K562 (cell line): ENCODE data around the gene CNTROB. TPM values are rescaled to one million over a fixed set of nuclear protein-coding genes. Genes with fewer than 3 reads are reported as not detected.
A peak's percentile ranks its signal among the peaks of the same experiment; 100 is the strongest.

ENCODE experiments used
- ARID1B ChIP-seq: fragments of 450-650 bp; IDR thresholded peaks from 2 replicates; pipeline ENCODE4 v1.6.1; 2016; ENCODE audit warnings: antibody characterized with exemption, mild to moderate bottlenecking, inconsistent platforms
- ATF1 ChIP-seq, 2 experiments: fragments of 450-650 bp in 1 of 2; IDR thresholded peaks; 2 replicates each; pipeline ENCODE4 v1.6.1; 2016; ENCODE audit warnings: missing compliant biosample characterization in 1 of 2, missing genetic modification characterization in 1 of 2
- BRD9 ChIP-seq: fragments of 450-650 bp; IDR thresholded peaks from 2 replicates; pipeline ENCODE4 v1.6.1; 2018; ENCODE audit warnings: low read depth; ENCODE audit not compliant: partially characterized antibody
- CREM ChIP-seq: IDR thresholded peaks from 2 replicates; pipeline ENCODE4 v1.6.1; 2014; ENCODE audit warnings: antibody characterized with exemption, low read depth
- EP300 ChIP-seq: IDR thresholded peaks from 2 replicates; pipeline ENCODE4 v1.6.1; 2012; ENCODE audit warnings: low read length, improper control_type of control experiment
- ETV1 ChIP-seq: fragments of 450-650 bp; conservative IDR thresholded peaks from 2 replicates; pipeline ENCODE4 v1.6.1; 2016; ENCODE audit warnings: missing genetic modification characterization, control low read depth, low read depth, missing compliant biosample characterization
- GABPB1 ChIP-seq: sonication (generic); formaldehyde crosslinking; IDR thresholded peaks from 2 replicates; pipeline ENCODE4 v1.8.0; 2022; ENCODE audit warnings: mild to moderate bottlenecking, missing genetic modification reagents
- JUNB ChIP-seq: fragments of 450-650 bp; formaldehyde crosslinking; conservative IDR thresholded peaks from 2 replicates; pipeline ENCODE4 v1.4.0; 2020; ENCODE audit warnings: mild to moderate bottlenecking
- NBN ChIP-seq: fragments of 450-650 bp; IDR thresholded peaks from 2 replicates; pipeline ENCODE4 v1.6.1; 2016; ENCODE audit warnings: low read depth, mild to moderate bottlenecking
- NFYB ChIP-seq: IDR thresholded peaks from 2 replicates; pipeline ENCODE4 v1.6.1; 2011; ENCODE audit warnings: mild to moderate bottlenecking, moderate library complexity; ENCODE audit not compliant: insufficient read length; ENCODE audit errors: extremely low read depth
- PRDM10 ChIP-seq: fragments of 450-650 bp; IDR thresholded peaks from 2 replicates; pipeline ENCODE4 v1.6.1; 2018; ENCODE audit not compliant: partially characterized antibody
- RBM17 ChIP-seq: fragments of 200-400 bp; formaldehyde crosslinking; IDR thresholded peaks from 2 replicates; pipeline ENCODE4 v1.6.1; 2017; ENCODE audit warnings: low read depth, mild to moderate bottlenecking, low read length, borderline replicate concordance
- SAFB ChIP-seq: fragments of 200-400 bp; formaldehyde crosslinking; IDR thresholded peaks from 2 replicates; pipeline ENCODE4 v1.6.1; 2017; ENCODE audit warnings: low read depth, low read length, borderline replicate concordance
- SAP30 ChIP-seq: fragments of 200-600 bp; sonication (generic); IDR thresholded peaks from 2 replicates; pipeline ENCODE4 v1.6.1; 2012; ENCODE audit warnings: borderline replicate concordance, low read depth, mild to moderate bottlenecking, moderate library complexity, low read length, control low read depth, inconsistent platforms; ENCODE audit not compliant: insufficient read depth, poor library complexity, severe bottlenecking
- SIN3A ChIP-seq, 2 experiments: fragments of 150-350 bp in 1 of 2; IDR thresholded peaks; 2 replicates each; pipeline ENCODE4 v1.6.1; 2011 to 2016; ENCODE audit warnings: borderline replicate concordance in 2 of 2, low read depth in 2 of 2, low read length in 2 of 2, mild to moderate bottlenecking in 2 of 2, moderate library complexity in 2 of 2; ENCODE audit not compliant: control insufficient read depth in 1 of 2
- SUPT5H ChIP-seq: fragments of 450-650 bp; IDR thresholded peaks from 2 replicates; pipeline ENCODE4 v1.6.1; 2016
- VEZF1 ChIP-seq: fragments of 200-800 bp; sonication (Bioruptor generic); IDR thresholded peaks from 2 replicates; pipeline ENCODE4 v1.6.1; 2017; ENCODE audit warnings: missing genetic modification characterization, missing compliant biosample characterization
- ZFX ChIP-seq: sonication (generic); formaldehyde crosslinking; IDR thresholded peaks from 2 replicates; pipeline ENCODE4 v1.8.0; 2022; ENCODE audit warnings: mild to moderate bottlenecking, missing genetic modification reagents, moderate library complexity
- polyA plus RNA-seq, 8 experiments: library from polyadenylated mRNA; depleted of rRNA in 4 of 8; stranded (reverse) in 5 of 8; unstranded in 3 of 8; fragments of >200 nt; fragmentation: Nextera tagmentation in 2 of 8; fragmentation: Illumina TruSeq in 1 of 8; extraction: Ambion mirVana in 2 of 8; extraction: Trizol in 1 of 8; gene quantifications; 2 replicates each; pipeline versions ENCODE4 v1.2.1 to v1.2.3, GENCODE V29; 2011 to 2014; ENCODE audit warnings: inconsistent platforms in 1 of 8, missing spikeins in 1 of 8
- total RNA-seq, 7 experiments: library from RNA; depleted of rRNA in 6 of 7; stranded (reverse); fragments of >200 nt in 6 of 7; fragmentation: Illumina TruSeq in 2 of 7; extraction: Trizol in 2 of 7; gene quantifications; 2 replicates each; pipeline versions ENCODE4 v1.2.1 to v1.2.3, GENCODE V29; 2011 to 2021; ENCODE audit warnings: low replicate concordance in 1 of 7
- TF ChIP-seq, protein P1 (sequence below): fragments of 450-650 bp; formaldehyde crosslinking; IDR thresholded peaks from 2 replicates; pipeline ENCODE4 v1.4.0; 2022; ENCODE audit warnings: missing genetic modification characterization
- TF ChIP-seq, protein P2 (sequence below): fragments of 450-650 bp; IDR thresholded peaks from 2 replicates; pipeline ENCODE4 v1.6.1; 2016

CNTROB gene
- total and polyA plus RNA-seq, 9 of the 15 experiments (the other 6 are each of a cell fraction or from before 2014, with no cell fraction given): 1.9 to 33.3 (median 23.0) TPM

DNA sequence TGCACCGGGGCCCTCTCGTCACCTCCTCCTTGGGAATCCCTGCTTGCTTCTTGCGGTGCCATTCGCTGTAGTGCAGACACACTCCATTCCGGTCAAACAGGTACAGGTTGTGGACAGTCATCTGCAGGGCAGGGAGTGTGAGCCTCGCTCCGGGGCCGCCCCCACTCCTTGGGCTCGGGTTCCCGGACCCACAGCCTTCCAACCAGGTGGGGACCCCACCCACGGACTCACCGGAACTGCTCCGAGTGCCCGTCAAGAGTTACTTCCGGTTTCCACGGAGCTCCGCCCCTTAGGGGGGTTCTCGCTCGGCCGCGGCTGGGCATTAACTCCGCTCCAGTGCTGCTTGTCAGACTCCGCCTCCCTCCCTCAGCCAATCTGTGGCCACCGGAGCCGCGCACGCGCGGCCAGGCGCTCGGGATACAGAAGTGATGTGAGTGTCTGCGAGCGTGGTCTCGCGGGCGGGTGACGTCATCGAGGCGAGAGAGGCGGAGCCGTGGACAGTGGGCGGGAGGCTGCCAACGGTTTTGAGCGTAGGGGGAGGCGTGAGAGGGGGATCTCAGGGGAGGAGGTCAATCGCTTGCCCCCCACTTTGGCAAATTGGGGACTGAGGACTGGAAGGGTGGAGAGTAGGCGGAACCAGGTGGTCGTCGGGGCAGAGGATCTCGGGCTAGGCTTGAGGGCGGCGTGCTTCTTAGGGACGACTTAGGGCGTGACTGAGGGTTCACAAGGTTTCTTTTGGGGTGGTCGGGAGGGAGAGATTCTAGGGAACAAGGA is at the start of gene CNTROB, which contains the start of gene TRAPPC1 (continued):
- TF ChIP-seq VEZF1 (CRISPR knock-in tag) (peak; percentile 83), ETV1 (peak; percentile 54; the same call in 1 of the 2 replicates), SAFB (peak; percentile 20; the same call in 1 of the 2 replicates), SUPT5H (peak; percentile 91), RBM17 (no peak), ARID1B (peak; percentile 57), CREM (peak; percentile 95), BRD9 (peak; percentile 84), ZFX (CRISPR knock-in tag) (peak; percentile 26), ATF1 (CRISPR knock-in tag; IDR thresholded peaks at IDR 0.05) (peak; percentile 69), ATF1 (tag; IDR thresholded peaks at IDR 0.05) (peak; percentile 98), EP300 (peak; percentile 32; the same call in 1 of the 2 replicates), GABPB1 (CRISPR knock-in tag) (peak; percentile 86), SIN3A (IDR thresholded peaks at IDR 0.05; ENCODE audit: borderline replicate concordance in 2 of 2, control insufficient read depth in 1 of 2, low read depth in 2 of 2, low read length in 2 of 2) (peak in 1 of 2 experiments; percentile 43; a peak in 1 of 4 replicates), PRDM10 (peak; percentile 73), NFYB (peak; percentile 36), NBN (peak; percentile 97), JUNB (peak; percentile 98), SAP30 (peak; percentile 37)
- TF ChIP-seq, protein P1, sequence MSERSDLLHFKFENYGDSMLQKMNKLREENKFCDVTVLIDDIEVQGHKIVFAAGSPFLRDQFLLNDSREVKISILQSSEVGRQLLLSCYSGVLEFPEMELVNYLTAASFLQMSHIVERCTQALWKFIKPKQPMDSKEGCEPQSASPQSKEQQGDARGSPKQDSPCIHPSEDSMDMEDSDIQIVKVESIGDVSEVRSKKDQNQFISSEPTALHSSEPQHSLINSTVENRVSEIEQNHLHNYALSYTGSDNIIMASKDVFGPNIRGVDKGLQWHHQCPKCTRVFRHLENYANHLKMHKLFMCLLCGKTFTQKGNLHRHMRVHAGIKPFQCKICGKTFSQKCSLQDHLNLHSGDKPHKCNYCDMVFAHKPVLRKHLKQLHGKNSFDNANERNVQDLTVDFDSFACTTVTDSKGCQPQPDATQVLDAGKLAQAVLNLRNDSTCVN (CRISPR knock-in tag): 0 out of 2 replicates have a peak, but pooled peaks have one; percentile 7
- TF ChIP-seq, protein P2, sequence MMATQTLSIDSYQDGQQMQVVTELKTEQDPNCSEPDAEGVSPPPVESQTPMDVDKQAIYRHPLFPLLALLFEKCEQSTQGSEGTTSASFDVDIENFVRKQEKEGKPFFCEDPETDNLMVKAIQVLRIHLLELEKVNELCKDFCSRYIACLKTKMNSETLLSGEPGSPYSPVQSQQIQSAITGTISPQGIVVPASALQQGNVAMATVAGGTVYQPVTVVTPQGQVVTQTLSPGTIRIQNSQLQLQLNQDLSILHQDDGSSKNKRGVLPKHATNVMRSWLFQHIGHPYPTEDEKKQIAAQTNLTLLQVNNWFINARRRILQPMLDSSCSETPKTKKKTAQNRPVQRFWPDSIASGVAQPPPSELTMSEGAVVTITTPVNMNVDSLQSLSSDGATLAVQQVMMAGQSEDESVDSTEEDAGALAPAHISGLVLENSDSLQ: peak; percentile 94
